ENCODE measurements around the gene GLIS2. TPM values are rescaled to one million over a fixed set of nuclear protein-coding genes. Genes with fewer than 3 reads are reported as not detected.
A peak's percentile ranks its signal among the peaks of the same experiment; 100 is the strongest.

Gene GLIS2
- total RNA-seq, 1 experiment from 2014 or later = 13.1 TPM

DNA sequence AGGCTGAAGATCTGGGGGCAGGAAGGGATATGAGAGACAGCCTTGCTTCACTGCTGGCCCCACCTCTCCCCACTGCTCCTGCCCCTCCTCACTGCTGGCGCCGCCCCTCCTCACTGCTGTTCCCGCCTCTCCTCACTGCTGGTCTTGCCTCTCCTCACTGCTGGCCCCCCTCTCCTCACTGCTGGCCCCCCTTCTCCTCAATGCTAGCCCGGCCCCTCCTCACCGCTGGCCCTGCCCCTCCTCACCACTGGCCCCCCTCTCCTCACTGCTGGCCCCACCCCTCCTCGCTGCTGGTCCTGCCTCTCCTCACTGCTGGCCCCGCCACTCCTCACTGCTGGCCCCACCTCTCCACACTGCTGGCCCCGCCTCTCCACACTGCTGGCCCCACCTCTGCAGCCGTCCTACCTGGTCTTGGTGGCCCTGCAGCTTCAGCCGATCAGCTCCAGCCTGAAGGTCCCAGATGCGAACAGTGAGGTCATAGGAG, 44.7 kb downstream of the GLIS2 start:
- CTCF ChIA-PET = interaction anchor here (2.9 kb wide), 1 partner anchor 42 kb away, joined by 29 read pairs; no protein-coding TSS in a partner anchor
- no peaks in the 10 kb centered on the region for H3K4me1 Mint-ChIP-seq (ENCODE audit: low read depth, unreplicated experiment)
- peak; percentile 38 to 62 for DNase-seq
- TF ChIP-seq, protein P1, sequence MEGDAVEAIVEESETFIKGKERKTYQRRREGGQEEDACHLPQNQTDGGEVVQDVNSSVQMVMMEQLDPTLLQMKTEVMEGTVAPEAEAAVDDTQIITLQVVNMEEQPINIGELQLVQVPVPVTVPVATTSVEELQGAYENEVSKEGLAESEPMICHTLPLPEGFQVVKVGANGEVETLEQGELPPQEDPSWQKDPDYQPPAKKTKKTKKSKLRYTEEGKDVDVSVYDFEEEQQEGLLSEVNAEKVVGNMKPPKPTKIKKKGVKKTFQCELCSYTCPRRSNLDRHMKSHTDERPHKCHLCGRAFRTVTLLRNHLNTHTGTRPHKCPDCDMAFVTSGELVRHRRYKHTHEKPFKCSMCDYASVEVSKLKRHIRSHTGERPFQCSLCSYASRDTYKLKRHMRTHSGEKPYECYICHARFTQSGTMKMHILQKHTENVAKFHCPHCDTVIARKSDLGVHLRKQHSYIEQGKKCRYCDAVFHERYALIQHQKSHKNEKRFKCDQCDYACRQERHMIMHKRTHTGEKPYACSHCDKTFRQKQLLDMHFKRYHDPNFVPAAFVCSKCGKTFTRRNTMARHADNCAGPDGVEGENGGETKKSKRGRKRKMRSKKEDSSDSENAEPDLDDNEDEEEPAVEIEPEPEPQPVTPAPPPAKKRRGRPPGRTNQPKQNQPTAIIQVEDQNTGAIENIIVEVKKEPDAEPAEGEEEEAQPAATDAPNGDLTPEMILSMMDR (IDR thresholded peaks at IDR 0.05; ENCODE audit: insufficient read depth in 1 of 2, low read depth in 1 of 2, low read length in 1 of 2, severe bottlenecking in 1 of 2, unreplicated experiment in 1 of 2) = no peak
- H3K9me3 Mint-ChIP-seq (ENCODE audit: unreplicated experiment) = no peaks in the 10 kb centered on the region
- no peaks in the 10 kb centered on the region for H3K27me3 ChIP-seq (replicated peaks; ENCODE audit: control insufficient read depth, insufficient read depth, low read length)
- H3K4me3 Mint-ChIP-seq (ENCODE audit: unreplicated experiment) = no peak overlapping the region
- POLR2A ChIA-PET = no interaction called here
- no peaks in the 10 kb centered on the region for H3K9me3 ChIP-seq
- H3K27ac Mint-ChIP-seq (ENCODE audit: unreplicated experiment) = no peak overlapping the region
- intact Hi-C loops (cut with micrococcal nuclease; ENCODE audit: unreplicated experiment) = no loop called here
- H3K36me3 Mint-ChIP-seq (ENCODE audit: insufficient read depth, unreplicated experiment) = no peaks in the 10 kb centered on the region
- H3K36me3 ChIP-seq (ENCODE audit: control insufficient read depth, insufficient read depth, low read length) = no peaks in the 10 kb centered on the region
- no peak overlapping the region for H3K4me3 ChIP-seq (ENCODE audit: low read depth, low read length)
- H3K4me1 ChIP-seq = no peaks in the 10 kb centered on the region
- H3K27me3 Mint-ChIP-seq (ENCODE audit: insufficient read depth, unreplicated experiment) = no peaks in the 10 kb centered on the region
- BruUV-seq (replicated peaks) = no TSS peak

GRCh38 chr16:4361033-4361943, 45.4 kb downstream of the GLIS2 start:
- H3K9me3 ChIP-seq = no peaks in the 10 kb centered on the region
- Mint-ChIP-seq H3K36me3 (ENCODE audit: insufficient read depth, unreplicated experiment) (no peaks in the 10 kb centered on the region), H3K4me3 (ENCODE audit: unreplicated experiment) (no peak overlapping the region), H3K27me3 (ENCODE audit: insufficient read depth, unreplicated experiment) (no peaks in the 10 kb centered on the region), H3K9me3 (ENCODE audit: unreplicated experiment) (no peaks in the 10 kb centered on the region), H3K27ac (ENCODE audit: unreplicated experiment) (no peak overlapping the region), H3K4me1 (ENCODE audit: low read depth, unreplicated experiment) (no peaks in the 10 kb centered on the region)
- TF ChIP-seq, protein P1 (IDR thresholded peaks at IDR 0.05; ENCODE audit: insufficient read depth in 1 of 2, low read depth in 1 of 2, low read length in 1 of 2, severe bottlenecking in 1 of 2, unreplicated experiment in 1 of 2) = no peak
- H3K36me3 ChIP-seq (ENCODE audit: control insufficient read depth, insufficient read depth, low read length) = no peaks in the 10 kb centered on the region
- H3K4me3 ChIP-seq (ENCODE audit: low read depth, low read length) = no peak overlapping the region
- H3K27me3 ChIP-seq (replicated peaks; ENCODE audit: control insufficient read depth, insufficient read depth, low read length) = no peaks in the 10 kb centered on the region
- BruUV-seq (replicated peaks) = no TSS peak
- ChIA-PET POLR2A (no interaction called here), CTCF (interaction anchor here (0.6 kb wide), 1 partner anchor 21 kb away, joined by 3 read pairs; no protein-coding TSS in a partner anchor)
- intact Hi-C loops (cut with micrococcal nuclease; ENCODE audit: unreplicated experiment) = no loop called here
- no peak for DNase-seq
- H3K4me1 ChIP-seq = no peaks in the 10 kb centered on the region

GRCh38 chr16:4361944-4362311, 46.1 kb downstream of the GLIS2 start:
- DNase-seq = no peak
- ChIA-PET POLR2A (no interaction called here), CTCF (no interaction called here)
- Histone ChIP-seq H3K36me3 (ENCODE audit: control insufficient read depth, insufficient read depth, low read length) (no peaks in the 10 kb centered on the region), H3K4me3 (ENCODE audit: low read depth, low read length) (no peak overlapping the region), H3K27me3 (replicated peaks; ENCODE audit: control insufficient read depth, insufficient read depth, low read length) (no peaks in the 10 kb centered on the region), H3K9me3 (no peaks in the 10 kb centered on the region), H3K4me1 (no peaks in the 10 kb centered on the region)
- Mint-ChIP-seq H3K4me3 (ENCODE audit: unreplicated experiment) (no peak overlapping the region), H3K27me3 (ENCODE audit: insufficient read depth, unreplicated experiment) (no peaks in the 10 kb centered on the region), H3K27ac (ENCODE audit: unreplicated experiment) (no peak overlapping the region), H3K9me3 (ENCODE audit: unreplicated experiment) (no peaks in the 10 kb centered on the region), H3K4me1 (ENCODE audit: low read depth, unreplicated experiment) (no peaks in the 10 kb centered on the region), H3K36me3 (ENCODE audit: insufficient read depth, unreplicated experiment) (no peaks in the 10 kb centered on the region)
- TF ChIP-seq, protein P1 (IDR thresholded peaks at IDR 0.05; ENCODE audit: insufficient read depth in 1 of 2, low read depth in 1 of 2, low read length in 1 of 2, severe bottlenecking in 1 of 2, unreplicated experiment in 1 of 2) = no peak
- BruUV-seq (replicated peaks) = no TSS peak
- intact Hi-C loops (cut with micrococcal nuclease; ENCODE audit: unreplicated experiment) = no loop called here

Measured in Caco-2 (cell line).